NK-92 treated with Interleukin-12 subunit alpha and Interleukin-12 subunit beta, amount 100 ng/mL, for 24 hours (cell line): Measurements from ENCODE around the gene ETV5.

Experiments used
- DNase-seq: peaks from one replicate; lab custom pipeline; 2025; lab: John Stamatoyannopoulos, UW

The ETV5 gene

GRCh38 chr3:186123012-186123411 is 14.1 kb upstream of the ETV5 start:
- no peak for DNase-seq

DNA sequence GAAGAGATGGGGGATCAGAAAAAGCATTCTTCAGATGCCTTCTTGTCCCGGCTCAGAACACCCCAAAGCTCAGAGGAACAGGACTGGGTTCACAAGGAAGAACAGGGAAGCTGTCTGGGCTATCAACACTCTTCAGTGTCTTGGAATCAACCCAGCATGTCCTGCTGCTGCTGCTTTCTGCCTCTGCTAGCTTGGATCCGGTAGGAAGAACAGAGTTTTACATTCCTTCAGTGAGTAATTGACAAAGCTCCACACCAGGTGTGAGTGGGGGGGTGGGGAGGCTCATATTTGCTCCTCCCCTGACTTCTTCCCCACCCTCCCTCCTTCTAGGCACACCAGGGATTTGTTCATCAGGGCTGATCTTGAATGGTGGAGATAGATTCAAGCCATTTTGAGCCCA is 13.1 kb upstream of the ETV5 start:
- DNase-seq, result no peak

- DNase-seq, result no peak
Observed at GRCh38 chr3:186121278-186121677, 12.4 kb upstream of the ETV5 start.

DNA sequence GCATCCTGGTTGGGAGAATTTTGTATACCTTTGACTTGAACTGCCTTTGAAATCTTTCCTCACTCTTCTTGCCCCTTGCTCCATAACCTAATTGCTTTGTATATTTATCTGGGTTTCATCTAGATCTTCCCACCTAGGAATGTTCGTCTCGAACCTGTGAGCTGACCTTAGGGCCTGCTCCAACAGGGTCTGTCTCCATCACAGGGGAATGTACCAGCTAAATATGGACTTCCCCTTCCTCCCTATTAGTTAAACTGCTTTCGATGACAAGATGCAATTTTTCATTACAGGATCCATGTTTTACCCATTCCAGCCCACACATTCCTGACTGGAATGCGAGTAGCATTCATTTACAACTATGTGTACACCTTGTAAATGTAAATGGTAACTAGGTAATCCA is 10.6 kb upstream of the ETV5 start:
- DNase-seq, result no peak

- no peak for DNase-seq
Observed at GRCh38 chr3:186118692-186119091, 9.8 kb upstream of the ETV5 start.

DNA sequence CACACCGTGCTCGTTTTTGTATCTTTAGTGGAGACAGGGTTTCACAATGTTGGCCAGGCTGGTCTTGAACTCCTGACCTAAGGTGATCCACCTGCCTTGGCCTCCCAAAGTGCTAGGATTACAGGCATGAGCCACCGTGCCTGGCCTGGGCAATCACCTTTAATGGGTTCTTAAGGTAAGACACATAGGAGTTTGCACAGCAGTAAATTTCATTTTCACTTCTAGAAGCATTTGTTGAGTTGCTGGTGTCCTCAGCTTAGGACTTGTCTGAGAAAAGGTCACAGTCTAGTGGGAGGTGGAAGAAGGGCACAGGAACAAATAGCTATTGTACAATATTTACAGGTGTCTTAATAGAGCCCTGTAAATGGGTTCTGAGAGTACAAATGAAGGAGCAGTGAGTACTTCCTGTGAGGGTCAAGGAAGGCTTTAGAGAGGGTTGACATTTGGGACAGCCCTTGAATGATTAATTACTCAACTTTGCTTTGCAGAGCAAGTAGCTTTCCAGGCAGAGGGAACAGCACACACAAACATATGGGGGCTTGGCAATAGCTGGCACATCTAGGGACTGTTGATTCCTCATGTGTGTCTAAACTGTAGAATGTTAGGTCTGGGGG is 8.7 kb upstream of the ETV5 start:
- no peak for DNase-seq

GRCh38 chr3:186115239-186115996 is 6.5 kb upstream of the ETV5 start:
- DNase-seq, result no peak

- no peak for DNase-seq
Observed at GRCh38 chr3:186110975-186111974, 2.4 kb upstream of the ETV5 start.

GRCh38 chr3:186109897-186110803 is 1.3 kb upstream of the ETV5 start:
- no peak for DNase-seq

DNA sequence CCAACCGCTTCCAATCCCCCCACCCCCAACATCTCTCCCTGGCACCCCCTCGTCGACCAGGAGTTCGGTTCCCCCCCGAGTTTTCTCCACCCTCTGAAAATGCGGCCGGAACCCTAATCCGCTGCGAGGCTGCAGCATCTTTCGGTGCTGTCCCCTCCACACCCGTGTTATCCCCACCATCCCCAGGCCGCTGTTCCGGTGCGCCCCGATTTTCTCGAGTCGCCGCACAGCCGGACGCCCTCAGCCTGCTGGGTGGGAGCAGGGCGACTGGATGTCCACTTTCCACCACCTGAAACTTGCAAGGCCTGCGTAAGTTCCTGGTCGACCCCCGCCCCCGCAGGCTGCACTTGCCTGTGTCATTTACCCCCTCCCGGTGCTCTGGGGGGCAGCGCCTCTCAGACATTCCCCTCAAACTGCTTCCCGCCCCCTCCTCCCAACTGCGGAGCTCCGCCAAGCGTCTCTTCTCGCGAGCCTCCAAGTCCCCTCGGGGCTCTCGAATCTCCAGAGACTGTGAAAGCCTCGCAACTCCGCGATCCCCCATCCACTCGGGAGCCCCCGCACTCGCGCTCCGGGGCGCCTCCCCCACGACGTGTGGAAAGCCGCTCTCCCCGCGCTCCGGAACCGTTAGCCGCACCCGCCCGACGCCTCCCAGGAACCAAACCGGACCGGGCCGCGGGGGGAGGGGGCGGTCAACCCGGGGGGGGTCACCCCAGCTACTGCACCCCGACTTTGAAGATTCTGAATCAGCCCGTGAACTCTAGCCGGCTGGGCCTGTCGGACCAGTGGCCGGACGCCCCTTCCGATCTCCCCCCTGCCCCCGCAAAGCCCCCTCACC is 566 bp downstream of the ETV5 start:
- DNase-seq, result no peak

- DNase-seq, result no peak
Observed at GRCh38 chr3:186107215-186108105, 1.4 kb downstream of the ETV5 start.

GRCh38 chr3:186105543-186105942 is 3.3 kb downstream of the ETV5 start:
- no peak for DNase-seq

DNA sequence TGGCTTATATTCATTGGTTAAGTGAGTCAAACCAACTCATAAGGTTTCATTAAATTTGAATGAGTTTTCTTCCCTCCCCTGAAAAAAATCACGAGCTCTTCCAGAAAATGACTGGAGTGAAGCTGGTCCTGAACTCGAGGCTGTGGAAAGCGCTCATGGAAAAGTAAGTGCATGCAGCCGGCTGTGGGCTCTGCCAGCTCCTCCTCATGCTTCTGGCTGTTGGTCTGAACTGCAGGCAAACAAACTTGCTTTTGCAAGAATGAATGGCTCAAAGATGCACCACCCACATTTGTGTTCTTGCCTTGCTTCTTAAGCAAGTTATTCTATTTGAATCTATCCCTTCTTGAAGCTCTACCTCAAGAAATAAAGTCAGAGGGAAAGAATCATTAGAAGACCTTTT is 6.2 kb downstream of the ETV5 start:
- DNase-seq, result no peak

DNA sequence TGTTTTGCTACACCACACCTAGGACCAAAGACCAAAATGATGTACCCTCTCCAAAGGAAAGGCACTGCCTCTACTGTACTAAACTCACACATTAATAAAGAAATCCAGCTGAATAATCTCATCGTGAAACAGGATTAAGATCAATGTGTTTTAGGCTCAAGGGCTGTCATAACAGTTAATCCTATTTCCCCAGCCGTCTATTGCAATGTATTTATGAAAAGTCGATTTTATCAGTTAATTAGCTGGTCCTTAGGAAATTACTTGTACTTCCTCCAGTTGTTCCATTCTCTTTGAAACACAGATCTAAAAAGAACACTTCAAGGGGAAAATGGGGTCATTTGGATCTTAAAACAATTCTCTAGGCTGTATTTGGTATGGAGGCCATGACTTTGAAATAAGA is 8.5 kb downstream of the ETV5 start:
- DNase-seq, result no peak

DNA sequence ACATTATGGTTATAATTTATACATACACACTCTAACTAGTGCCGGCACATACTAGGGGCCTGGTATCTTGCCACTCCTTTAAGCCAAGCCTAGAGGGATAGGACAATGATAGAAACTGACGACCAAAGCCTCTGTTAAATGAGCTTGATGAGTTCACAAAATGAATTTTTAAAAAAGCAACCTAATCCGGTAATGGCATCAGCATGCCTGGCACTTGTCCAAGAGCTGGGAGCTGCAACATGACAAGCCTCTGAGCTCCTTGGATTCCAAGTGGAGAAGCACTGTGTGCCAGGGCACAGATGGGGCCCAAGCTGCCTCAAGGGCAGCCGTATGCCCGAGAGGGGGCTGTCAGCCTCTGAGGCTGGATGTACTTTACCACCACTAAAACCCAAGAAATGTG is 9.7 kb downstream of the ETV5 start:
- DNase-seq, result no peak

- DNase-seq, result no peak
Observed at GRCh38 chr3:186098740-186099139, 10.1 kb downstream of the ETV5 start.

DNA sequence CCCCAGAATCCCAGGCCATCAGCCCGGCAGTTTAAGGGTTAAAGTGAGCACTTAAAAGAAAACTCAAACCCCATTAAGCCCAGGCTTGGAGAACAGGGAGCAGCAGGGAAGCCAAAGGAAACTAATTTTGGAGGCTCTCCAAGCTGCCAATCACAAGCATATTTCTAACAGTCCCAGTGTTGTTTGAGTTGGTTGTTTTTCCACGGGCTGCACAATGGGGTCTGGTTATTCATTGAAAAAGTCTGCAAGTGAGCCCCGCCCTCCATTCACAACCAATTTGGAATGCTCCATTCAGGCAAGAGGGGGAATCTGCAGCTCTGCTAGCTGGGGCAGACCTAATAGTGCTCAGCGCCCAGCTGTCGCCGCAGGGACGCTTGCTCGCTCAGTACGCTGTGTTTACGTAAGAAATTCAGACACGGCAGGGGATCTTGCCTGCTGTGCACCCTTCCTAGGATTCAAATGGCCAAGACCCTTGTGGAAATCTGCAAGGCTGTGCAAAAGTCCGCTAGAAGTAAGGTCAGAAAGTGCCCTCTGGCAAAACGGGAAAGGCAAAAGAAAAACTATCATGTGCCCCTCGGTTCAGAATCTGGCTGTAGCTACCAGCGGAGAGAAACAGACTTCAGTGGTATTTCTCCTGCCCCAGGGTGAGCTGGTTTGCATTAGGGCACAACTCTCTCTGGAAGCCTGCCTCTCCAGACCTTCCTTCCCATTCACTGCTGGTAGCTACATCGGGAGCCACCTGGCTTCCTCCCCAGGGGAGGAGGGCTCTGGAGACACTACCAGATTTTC is 11.0 kb downstream of the ETV5 start:
- no peak for DNase-seq

DNA sequence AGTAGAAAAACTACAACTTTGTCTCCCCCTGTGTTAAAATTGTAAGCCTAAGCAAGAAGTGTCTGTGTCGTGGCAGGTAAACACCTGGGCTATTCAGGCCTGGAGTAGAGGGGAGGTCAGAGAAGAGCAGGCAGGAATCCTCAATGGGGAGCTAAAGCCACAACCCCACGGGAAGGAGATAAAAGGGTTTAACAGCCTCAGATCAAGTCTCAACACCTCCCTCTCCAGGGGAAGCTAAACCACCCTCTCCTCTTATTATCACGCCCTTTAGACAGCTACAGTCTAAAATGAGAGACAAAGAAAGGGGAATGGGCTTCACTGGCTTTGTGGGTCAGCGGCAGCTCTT is 11.6 kb downstream of the ETV5 start:
- DNase-seq, result no peak

DNA sequence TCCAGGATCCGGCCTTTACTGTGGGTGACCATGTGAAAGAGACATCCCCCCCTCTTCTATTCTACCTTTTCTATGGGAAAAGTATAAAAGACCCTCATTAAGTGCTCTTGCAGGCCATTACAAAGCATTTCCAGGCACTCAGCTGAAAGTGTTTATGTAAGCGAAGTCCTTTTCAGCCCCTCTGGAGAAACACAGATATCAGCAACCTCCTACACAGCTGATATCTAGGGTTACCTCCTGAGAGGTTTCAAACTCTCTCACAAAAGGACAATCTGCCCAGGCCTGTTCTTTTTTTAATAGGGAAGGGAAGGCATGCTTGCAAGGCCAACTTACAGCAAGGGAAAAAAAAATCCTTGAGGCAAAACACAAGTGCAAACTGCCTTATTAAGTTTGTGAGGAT is 12.6 kb downstream of the ETV5 start:
- no peak for DNase-seq
